Measurements from ENCODE around the gene EPHB3. TPM values are rescaled to one million over a fixed set of nuclear protein-coding genes. Genes with fewer than 3 reads are reported as not detected.

The EPHB3 gene
- 0.10 TPM in 2 replicates for total RNA-seq

DNA sequence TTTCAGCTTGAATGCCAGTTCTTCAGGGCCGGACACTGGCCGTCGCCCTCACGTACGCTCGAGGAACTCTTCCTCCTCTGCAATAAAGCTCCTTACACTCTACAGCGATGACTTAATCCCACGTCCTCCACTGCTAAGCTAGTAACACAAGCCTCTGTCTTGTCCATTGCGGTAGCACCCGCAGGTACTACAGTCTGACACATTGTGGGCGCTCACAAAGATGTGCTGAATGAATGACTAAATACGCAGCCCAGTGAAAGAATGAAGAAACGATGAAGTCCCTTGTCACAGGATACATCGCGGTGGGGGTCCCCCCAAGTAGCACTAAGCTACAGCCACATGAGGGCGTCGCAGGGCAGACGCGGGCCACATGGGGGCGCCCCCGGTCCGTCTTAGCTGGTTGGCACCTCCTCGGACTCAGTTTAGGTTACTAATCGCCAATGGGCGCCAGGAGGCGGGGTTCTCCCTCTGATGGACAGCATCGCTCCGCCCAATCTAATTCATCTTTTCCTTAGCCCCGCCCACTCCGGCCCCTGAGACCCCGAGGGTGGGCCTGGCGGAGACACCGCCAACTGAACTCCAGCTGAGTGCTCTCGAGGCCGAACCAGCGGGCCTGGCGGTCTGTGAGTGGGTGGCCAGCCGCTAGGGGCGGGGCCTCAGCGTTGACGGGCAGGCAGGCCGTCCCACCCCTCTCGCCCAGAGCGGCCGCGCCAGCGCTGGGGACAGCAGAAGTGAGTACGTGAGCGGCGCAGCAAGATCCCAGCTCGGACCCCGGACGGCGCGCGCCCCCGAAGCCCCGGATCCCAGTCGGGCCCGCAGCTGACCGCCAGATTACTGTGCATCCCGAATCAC lies at the start of gene EPHB3:
EPHB3 (plus strand) TSS at position 725 of the 852 bp plus-strand sequence. CDS start 451 bp downstream, outside the sequence.
- intact Hi-C loops (cut with micrococcal nuclease), result loop anchor here (1.0 kb wide), 8 partner anchors 17 to 747 kb away; partner anchors contain the start of gene MAGEF1

DNA sequence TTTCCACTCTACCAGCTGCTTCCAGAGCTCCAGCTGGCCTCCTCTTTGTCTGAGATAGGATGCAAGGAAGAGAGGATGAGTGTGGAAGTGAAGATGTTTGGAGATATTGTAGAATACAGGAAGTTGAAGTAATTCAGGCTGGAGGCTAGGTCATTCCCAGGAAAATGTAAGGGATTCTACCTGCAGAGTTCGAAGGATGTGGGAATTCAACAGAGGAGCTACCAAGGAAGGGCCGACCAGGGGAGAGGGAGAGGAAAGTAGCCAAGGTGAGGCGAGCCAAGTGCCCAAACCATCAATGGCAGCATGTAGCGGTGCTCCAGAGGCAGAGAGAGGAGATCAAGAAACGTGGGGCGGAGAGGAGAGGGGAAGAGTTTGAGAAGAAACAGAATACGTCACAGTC lies 49.0 kb upstream of the EPHB3 start:
- intact Hi-C loops (cut with micrococcal nuclease), result loop anchor here (1.0 to 10.0 kb wide), 7 partner anchors 13 to 618 kb away; no protein-coding TSS in a partner anchor

DNA sequence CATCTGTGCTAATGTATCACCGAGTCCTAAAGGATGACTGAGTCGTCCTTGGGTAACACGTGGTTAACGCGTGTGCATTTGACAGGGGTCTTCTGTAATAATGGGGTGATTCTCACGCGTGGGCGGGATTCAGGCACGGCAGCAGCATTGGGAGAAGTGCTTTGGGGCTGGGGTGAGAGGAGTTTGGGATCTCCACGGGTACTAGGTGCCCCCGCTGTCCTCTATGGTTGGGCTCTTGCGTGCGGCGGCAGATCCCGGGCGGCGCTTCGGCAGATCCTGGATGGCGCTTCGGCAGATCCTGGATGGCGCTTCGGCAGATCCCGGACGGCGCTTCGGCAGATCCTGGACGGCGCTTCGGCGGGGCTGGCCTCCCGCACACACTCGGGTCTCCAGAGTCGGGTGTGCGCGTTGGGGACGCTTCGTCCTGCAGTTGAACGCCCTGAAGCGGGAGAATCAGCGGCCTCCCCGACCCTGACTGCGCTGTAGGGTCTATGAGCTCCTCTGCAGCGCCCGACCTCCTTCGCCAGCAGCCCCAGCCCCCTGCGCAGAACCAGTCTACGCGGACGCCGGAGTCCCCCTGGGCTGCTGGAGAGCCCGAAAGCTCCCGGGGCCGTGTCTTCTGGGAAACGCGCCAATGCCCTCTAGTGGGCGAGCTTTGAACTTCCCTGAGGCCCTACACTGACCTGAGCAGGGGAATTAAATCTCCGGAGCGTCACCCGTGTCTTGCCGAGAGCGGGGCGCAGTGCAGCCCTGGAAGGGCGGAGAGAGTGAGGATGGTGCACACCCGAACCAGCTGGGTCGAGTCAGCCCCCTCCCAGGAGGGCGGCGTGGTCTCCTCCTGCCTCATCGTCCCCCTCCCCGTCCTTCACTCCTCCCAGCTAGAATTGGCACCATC lies 48.1 kb upstream of the EPHB3 start:
- intact Hi-C loops (cut with micrococcal nuclease), result loop anchor here (1.0 to 10.0 kb wide), 7 partner anchors 12 to 619 kb away; no protein-coding TSS in a partner anchor

DNA sequence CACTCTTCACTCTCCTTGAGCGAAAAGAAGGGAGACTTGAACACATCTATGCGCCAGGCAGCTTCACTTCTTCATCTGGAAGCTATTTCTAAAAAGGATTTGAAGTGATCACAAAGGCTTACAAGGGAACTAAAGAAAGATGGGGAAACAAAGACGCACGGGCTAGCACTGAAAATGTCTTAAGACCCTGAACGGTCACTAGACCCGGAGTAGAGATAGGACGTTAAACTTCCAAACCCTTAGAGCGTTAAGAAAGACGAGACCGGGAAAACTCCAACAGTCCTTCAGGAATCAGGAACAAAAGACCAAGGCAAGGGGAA lies 47.5 kb upstream of the EPHB3 start:
- intact Hi-C loops (cut with micrococcal nuclease), result loop anchor here (10.0 kb wide), 1 partner anchor 619 kb away; no protein-coding TSS in a partner anchor

DNA sequence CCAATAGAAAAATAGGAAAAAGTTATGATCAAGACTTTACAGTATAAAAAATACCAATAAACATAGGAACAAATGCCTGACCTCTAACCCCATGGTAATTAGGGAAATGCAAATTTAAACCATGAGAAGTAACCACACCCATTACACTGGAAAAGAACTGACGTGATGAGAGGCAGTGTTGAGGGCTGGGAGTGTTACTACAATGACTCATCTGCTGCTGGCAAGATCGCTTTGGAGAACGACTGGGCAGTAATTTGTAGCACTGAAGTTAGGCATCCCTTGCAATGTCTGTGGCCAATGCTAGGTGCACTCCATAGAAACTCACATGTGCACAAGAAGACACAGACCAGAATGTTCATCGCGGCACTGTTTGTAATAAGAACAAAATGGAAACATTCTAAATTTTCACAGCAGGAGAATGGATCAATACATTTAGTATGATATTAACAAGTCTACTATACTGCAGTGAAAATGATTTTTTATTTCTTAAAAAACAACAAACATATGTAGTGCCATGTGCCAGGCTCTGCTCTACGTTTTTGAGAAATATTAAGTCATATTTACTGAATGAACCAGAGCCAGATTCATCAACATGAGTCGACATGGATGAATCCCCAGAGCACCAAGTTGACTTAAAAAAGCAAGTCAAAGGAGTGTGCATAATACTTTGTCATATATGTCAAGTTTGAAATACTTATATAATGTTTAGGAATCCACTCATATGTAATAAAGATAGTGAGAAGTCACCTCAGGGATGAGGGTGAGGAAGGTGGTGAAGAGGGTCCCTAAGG lies 37.6 kb upstream of the EPHB3 start:
- intact Hi-C loops (cut with micrococcal nuclease), result loop anchor here (2.0 kb wide), 1 partner anchor 263 kb away; the partner anchor contains the start of gene CAMK2N2

DNA sequence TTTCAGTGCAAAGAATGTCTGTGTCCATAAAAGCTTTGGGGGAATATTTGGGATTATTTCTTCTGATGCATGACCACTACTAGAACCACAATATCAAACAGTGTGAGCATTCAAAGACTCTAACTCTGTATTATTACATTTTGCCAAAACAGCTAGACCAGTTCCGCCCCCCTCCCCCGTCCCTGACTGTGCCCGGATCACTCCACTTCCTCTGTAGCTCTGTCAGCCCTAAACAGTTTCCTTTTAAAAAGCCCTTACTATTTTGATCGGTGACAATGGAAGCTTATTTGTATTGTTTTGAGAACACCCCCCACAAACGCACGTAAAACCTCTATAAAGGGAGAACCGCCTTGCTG lies 36.6 kb upstream of the EPHB3 start:
- intact Hi-C loops (cut with micrococcal nuclease), result loop anchor here (1.0 to 2.0 kb wide), 4 partner anchors 12 to 264 kb away; partner anchors contain the start of genes CAMK2N2 and EPHB3

DNA sequence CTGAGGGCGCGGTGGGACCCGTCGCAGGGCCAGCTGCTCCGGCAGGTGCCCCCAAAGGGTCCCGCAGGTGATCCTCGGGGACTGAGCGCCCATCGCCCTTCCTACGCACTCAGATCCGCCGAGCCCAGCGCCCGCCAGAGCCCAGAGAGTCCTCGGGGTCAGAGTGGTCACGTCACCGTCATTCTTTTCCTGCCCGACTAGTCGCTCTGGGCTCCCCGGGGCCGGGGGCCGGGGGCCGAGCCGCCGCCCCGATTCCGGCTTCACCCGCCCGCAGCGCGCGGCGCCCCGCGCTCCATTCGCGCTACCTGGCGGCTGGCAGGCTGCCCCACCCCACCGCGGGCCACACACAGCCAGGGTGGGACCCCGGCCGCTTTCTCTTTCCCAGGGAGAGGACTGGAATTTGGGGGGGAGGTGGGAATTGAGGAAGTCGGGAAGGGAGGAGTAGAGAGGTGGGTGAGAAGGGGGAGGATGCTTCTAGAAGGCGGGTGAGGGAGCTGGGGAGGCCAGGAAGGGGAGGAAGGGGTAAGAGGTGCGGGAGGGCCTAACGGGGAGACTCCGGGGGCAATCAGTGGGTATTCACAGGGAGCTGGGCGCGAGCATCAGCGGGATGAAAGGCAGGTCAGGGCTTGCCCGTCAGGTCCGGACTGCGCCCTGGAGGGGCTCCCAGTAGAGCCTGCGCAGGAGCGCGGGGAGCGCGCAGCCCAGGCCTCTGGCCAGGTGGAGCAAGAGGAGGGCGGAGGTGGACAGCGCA lies 36.1 kb upstream of the EPHB3 start:
- intact Hi-C loops (cut with micrococcal nuclease), result loop anchor here (1.0 to 2.0 kb wide), 4 partner anchors 12 to 265 kb away; partner anchors contain the start of genes CAMK2N2 and EPHB3

DNA sequence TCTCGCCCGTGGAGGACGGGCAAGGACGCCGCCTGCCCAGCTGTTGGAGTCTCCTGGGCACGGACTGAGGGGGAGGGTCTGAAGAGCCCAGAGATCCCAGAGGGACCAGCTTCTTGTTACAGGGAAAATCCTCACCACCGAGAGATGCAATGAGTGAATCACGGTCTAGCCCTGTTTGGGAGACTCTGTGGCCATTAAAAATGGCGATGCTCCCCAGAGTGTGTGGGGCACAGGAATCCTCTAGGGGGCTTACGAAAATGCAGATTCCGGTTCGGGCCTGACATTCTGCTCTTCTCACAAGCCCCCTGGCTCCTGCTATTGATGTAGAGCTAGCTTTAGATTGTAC lies 35.5 kb upstream of the EPHB3 start:
- intact Hi-C loops (cut with micrococcal nuclease), result no loop called here

DNA sequence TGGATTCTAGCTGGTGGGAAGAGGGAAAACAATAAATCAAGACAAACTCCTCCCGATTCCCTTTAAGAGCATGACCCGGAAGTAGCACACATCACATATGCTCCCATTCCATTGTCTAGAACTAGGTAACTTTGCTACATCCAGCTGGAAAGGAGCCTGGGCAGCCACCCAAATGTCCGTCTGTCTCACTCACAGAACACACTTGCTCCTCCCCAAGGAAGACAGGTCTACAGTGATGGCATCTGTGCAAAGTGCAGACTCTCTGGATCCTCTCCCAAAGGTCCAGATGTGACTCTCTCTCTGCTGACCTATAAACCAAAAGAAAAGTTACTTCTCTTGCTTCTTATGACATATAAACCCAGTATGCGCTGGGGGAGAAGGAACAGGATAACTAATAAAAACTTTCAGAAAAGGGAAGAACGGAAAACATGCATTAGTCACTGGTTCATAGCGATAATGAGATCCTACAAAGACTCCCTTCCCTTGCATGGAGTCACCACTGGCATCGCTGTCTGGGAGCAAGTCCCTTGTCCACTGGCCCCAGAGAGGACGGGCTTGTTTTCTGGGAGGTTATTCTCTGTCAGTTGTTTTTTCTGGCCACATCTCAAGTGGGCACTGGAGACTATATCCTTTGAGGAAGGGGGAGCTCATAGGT lies 29.8 kb upstream of the EPHB3 start:
- intact Hi-C loops (cut with micrococcal nuclease), result no loop called here

DNA sequence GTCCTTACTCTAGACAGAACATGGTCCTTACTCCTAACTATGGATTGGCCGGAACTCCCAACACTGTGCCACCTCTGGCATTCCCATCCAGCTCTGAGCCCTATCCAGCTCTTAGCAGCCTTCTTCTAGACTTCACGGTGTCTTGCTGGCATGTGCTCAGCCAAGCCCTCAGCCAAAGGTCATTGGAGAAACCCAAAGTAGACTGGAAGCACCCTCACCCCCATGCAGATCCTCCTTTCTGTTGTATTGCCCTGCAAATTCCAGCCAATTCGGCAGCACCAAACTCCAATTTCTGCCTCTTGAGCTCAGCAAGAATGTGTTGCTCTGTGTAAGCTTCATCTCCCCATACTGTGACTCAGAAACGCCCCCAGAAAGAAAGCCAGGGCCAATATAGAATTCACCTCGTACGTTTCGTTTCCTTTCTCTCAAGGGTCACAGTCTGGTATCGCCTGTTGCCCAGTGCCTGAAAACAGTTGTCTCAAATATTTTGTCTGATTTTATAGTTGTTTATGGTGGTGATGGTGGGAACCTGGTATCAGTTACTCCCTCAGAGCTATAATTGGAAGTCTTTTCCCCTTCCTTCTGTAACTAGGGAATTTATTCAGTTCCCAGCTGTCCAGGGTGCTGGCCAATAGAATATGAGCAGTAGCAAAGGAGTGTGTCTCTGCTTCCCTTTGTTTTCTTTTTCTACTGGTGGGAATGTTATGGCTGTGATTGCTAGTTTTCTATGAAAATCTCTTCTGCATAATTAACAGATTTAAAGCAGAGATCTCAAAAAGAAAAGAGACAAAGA lies 28.4 kb upstream of the EPHB3 start:
- intact Hi-C loops (cut with micrococcal nuclease), result no loop called here

DNA sequence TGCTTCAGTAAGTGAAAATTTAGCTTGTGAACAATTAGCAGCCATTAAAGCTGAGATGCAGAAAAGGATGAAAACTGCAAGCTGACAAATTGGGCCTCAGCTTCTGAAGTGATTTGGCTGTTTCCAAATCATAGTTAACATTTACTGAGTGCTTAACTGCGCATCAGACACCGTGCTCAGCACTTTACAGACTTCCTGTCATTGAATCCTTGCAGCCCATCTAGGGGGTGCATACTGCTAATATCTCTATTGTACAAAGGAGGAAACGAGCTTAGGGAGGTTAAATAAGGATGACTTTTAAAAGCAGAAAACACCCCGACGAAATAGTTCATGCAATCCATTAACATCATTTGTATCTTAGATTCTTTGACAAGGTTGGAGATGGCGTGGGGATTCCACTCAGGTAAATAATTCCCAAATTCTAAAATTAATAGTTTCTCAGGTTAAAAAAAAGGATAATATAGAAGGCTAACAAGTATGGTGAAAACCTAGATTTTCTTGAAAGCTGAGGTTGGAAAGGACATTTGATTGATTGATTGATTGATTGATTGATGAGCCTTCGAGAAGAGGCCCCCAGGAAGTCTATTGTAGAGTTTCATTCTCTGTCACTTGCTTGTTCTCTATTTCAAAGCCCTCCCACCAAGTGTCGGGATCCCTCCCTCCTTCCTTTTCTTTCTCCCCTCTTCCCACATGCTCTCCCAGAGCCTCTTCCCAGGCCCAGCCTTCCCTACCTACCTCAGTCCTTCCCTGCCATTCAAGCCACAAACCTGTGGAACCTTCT lies 23.5 kb upstream of the EPHB3 start:
- intact Hi-C loops (cut with micrococcal nuclease), result no loop called here

DNA sequence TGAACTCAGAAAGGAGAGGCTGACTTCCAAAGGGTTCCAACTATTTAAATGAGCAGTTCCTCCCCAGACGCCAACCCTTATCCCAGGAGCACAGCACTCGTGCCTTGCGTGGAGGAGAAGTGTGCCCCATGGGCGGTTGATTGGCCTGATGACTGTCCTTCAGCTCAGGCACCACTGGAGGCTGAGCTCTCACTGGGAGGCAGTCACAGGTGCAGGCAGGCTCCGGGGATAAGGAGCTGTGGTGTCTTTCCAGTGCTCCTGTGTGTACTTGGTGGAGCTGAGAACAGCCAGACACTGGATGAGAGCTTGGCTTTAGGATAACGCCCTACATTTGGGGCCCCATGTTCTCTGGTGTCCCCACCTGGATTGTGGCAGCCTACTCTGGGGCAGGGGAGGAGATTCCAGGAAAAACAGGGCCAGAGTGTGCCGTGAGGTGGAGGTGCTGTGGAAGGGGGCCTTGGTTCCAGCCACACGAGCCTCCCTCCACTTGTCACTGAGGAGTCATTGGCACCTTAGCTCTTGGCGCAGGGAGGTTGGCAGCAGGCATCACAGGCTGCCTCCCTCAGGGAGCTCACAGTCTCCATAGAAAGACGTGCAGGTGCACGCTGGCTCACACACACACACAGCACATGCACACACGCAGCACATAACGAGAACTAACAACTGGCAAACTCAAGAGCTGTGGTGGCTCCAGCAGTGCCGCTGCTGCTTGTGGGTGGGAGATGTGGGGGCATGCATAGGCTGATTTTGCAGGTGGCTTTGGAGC lies 22.7 kb upstream of the EPHB3 start:
- intact Hi-C loops (cut with micrococcal nuclease), result no loop called here

DNA sequence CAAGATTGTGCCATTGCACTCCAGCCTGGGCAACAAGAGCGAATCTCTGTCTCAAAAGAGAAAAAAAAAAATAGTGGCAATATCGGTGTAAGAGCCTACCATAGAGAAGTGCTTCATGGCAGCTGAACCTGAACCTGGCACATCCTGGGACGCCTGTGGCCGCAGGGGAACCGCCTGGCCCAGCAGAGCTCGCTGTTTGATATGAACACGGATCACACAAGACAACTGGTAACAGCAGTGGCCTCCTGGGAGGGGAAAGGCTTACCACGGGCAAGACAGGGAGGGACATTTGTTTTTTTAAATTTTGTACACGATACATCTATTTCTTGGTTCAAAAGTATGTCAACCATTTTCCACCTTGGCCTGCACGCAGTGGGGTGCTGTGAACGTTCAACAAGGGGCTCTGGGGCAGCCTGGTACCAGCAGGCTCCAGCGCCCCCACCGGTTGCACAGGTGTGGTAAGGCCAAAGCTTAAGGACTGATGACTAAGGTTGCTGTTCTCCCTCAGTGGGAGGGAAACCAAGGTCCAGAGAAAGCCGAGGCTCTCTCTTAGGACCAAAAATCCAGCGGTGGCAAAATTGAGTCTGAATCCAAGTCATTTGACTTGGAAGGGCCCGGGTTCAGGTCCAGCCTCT lies 21.7 kb upstream of the EPHB3 start:
- intact Hi-C loops (cut with micrococcal nuclease), result loop anchor here (5.0 kb wide), 1 partner anchor 313 kb away; the partner anchor contains the start of gene VWA5B2

DNA sequence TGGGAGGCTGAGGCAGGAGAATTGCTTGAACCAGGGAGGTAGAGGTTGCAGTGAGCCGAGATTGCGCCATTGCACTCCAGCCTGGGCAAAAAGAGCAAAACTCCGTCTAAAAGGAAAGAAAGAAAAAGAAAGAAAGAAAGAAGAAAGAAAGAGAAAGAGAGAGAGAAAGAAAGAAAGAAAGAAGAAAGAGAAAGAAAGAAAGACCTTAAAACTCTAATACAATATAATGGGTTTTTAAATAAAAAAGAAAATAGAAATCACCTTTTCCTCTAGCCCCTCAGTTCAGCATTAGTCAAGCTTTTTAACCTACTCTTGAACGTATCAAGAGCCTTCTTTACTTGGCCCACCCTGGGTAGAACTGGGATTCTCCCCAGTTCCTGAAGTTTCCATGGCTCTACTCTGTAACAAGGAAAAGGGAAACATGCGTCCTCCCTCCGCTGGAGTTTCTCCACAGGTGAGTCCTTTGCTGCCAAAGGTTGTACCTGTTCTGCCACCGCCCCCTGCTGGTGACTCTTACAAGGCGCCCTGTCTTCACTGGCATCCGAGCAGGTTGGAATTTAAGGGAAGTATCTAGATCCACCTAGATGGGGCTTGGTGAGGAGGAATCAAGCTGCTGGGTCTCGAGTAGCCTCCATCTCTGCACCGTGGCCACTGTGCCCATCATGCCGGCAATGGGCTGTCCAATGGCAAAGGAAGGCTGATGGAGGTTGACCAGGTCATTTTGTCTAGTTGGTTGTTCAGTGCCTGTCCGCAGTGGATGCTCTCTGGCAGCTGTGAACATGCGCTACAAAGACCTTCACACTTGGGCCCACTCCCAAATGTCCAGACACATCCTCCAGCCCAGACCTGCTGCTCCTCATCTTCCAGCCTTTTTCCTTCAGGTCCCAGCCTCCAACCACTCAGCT lies 20.6 kb upstream of the EPHB3 start:
- intact Hi-C loops (cut with micrococcal nuclease), result loop anchor here (1.0 to 5.0 kb wide), 2 partner anchors 28 to 314 kb away; partner anchors contain the start of gene VWA5B2

DNA sequence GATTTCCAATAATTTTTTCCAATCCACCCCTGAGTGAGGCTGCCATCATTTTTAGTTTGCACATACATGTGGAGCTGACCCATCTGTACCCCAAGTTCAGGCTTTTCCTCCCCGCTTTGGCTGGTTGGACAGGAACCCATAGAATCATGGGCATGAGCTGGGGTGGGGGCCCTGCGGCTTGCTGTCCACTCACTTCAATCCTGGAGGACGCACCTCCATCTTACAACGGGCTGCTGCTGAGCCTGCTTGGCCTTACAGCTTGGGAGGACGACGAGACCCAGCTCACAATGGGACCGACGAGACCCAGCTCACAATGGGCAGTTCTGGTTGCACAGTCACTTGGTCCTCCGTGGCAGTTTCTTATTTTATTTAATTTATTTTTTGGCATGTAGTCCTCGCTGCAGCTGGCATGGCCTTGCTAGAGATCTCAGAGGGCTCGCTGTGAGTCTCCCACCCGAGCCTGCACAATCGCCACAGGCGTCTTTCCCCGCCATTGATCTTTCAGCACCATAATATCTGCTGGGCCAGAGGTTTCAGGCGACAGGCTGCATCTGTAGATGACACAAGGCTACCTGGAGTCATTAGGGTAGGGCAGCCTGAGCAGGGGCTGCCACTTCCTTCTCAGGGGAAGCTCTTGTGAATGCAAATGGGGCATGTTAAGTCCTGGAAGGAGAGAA lies 19.6 kb upstream of the EPHB3 start:
- intact Hi-C loops (cut with micrococcal nuclease), result loop anchor here (1.0 to 5.0 kb wide), 2 partner anchors 29 to 315 kb away; partner anchors contain the start of gene VWA5B2

All from T-helper 1 cell treated with Interleukin-12 subunit alpha and Interleukin-12 subunit beta and Interleukin-4 antibody, amounts not matched to agents 30 ng/mL and 1 ng/mL, for 36 hours (primary cell).